Stimulated activated naive B cell treated with anti-CD40 and anti-IgM and Interleukin-4, amounts not matched to agents 10 μg/mL and 1 μg/mL and 100 μg/mL, for 72 hours (primary cell): ENCODE measurements around the gene LRRC73.
"Not testable (repeated sequence)": the region's sequence is repeated elsewhere in the genome, so short reads cannot be mapped to it uniquely, and the experiment has no call there.

ENCODE experiments used
- ATAC-seq, 2 donors: fragments of 150-1000 bp; cut with Tn5 transposase; replicated peaks; 2 replicates each; pipeline ENCODE4 v1.10.0; 2021; ENCODE audit warnings: moderate library complexity in 1 of 2
- DNase-seq: peaks from one replicate; pipeline ENCODE4 v3.0.0; 2021
- H3K27ac Mint-ChIP-seq: one replicate; pipeline ENCODE4 v1.8.0; 2022; ENCODE audit warnings: mild to moderate bottlenecking, mixed read lengths
- H3K27me3 Mint-ChIP-seq, 2 donors: one replicate each; pipeline ENCODE4 v1.8.0; 2022; ENCODE audit warnings: mixed read lengths in 2 of 2
- H3K36me3 Mint-ChIP-seq, 2 donors: one replicate each; pipeline ENCODE4 v1.8.0; 2022; ENCODE audit warnings: mixed read lengths in 2 of 2, mild to moderate bottlenecking in 1 of 2
- H3K4me1 Mint-ChIP-seq, 2 donors: one replicate each; pipeline ENCODE4 v1.8.0; 2022; ENCODE audit warnings: mixed read lengths in 2 of 2, mild to moderate bottlenecking in 1 of 2
- H3K4me3 Mint-ChIP-seq, 2 donors: one replicate each; pipeline ENCODE4 v1.8.0; 2022; ENCODE audit warnings: mild to moderate bottlenecking in 2 of 2, mixed read lengths in 2 of 2, moderate library complexity in 1 of 2
- H3K9me3 Mint-ChIP-seq, 2 donors: one replicate each; pipeline ENCODE4 v1.8.0; 2022; ENCODE audit warnings: mixed read lengths in 2 of 2, mild to moderate bottlenecking in 1 of 2

The LRRC73 gene

GRCh38 chr6:43469947-43470346 lies 40.2 kb downstream of the LRRC73 start:
- peak in 1 of 2 donors; percentile 50 for ATAC-seq
- H3K4me1 Mint-ChIP-seq: no peaks in the 10 kb centered on the region
- DNase-seq: no peak
- no peaks in the 10 kb centered on the region for H3K9me3 Mint-ChIP-seq
- H3K27me3 Mint-ChIP-seq: peaks cover 26 to 36% of the 10 kb centered on the region in 2 donors
- H3K27ac Mint-ChIP-seq: no peak overlapping the region
- no peaks in the 10 kb centered on the region for H3K36me3 Mint-ChIP-seq
- H3K4me3 Mint-ChIP-seq: no peak overlapping the region

- ATAC-seq: no peak
- H3K4me1 Mint-ChIP-seq: no peaks in the 10 kb centered on the region
- no peak overlapping the region for H3K4me3 Mint-ChIP-seq
- no peak overlapping the region for H3K27ac Mint-ChIP-seq
- H3K9me3 Mint-ChIP-seq: no peaks in the 10 kb centered on the region
- no peak for DNase-seq
- H3K36me3 Mint-ChIP-seq: no peaks in the 10 kb centered on the region
- H3K27me3 Mint-ChIP-seq: peaks cover 26 to 41% of the 10 kb centered on the region in 2 donors
Measured at GRCh38 chr6:43468748-43469681, 41.1 kb downstream of the LRRC73 start.

GRCh38 chr6:43468240-43468639 lies 41.9 kb downstream of the LRRC73 start:
- H3K27me3 Mint-ChIP-seq: peaks cover 27 to 45% of the 10 kb centered on the region in 2 donors
- H3K4me1 Mint-ChIP-seq: no peaks in the 10 kb centered on the region
- DNase-seq: no peak
- H3K9me3 Mint-ChIP-seq: no peaks in the 10 kb centered on the region
- ATAC-seq: no peak
- no peaks in the 10 kb centered on the region for H3K36me3 Mint-ChIP-seq
- H3K4me3 Mint-ChIP-seq: no peak overlapping the region
- no peak overlapping the region for H3K27ac Mint-ChIP-seq

GRCh38 chr6:43467752-43468151 lies 42.4 kb downstream of the LRRC73 start:
- ATAC-seq: no peak
- no peaks in the 10 kb centered on the region for H3K4me1 Mint-ChIP-seq
- H3K4me3 Mint-ChIP-seq: no peak overlapping the region
- no peak for DNase-seq
- no peaks in the 10 kb centered on the region for H3K9me3 Mint-ChIP-seq
- peaks cover 31 to 50% of the 10 kb centered on the region in 2 donors for H3K27me3 Mint-ChIP-seq
- no peak overlapping the region for H3K27ac Mint-ChIP-seq
- H3K36me3 Mint-ChIP-seq: no peaks in the 10 kb centered on the region

- ATAC-seq, H3K36me3 Mint-ChIP-seq, DNase-seq, H3K4me3 Mint-ChIP-seq, H3K27ac Mint-ChIP-seq, H3K4me1 Mint-ChIP-seq, H3K9me3 Mint-ChIP-seq: not testable (repeated sequence)
- peaks cover 36 to 55% of the 10 kb centered on the region in 2 donors for H3K27me3 Mint-ChIP-seq
Measured at GRCh38 chr6:43467265-43467664, 42.9 kb downstream of the LRRC73 start.

GRCh38 chr6:43465948-43466347 lies 44.2 kb downstream of the LRRC73 start:
- H3K4me3 Mint-ChIP-seq: no peak overlapping the region
- no peaks in the 10 kb centered on the region for H3K4me1 Mint-ChIP-seq
- H3K27me3 Mint-ChIP-seq: peaks cover 37 to 57% of the 10 kb centered on the region in 2 donors
- H3K9me3 Mint-ChIP-seq: no peaks in the 10 kb centered on the region
- ATAC-seq: peak; percentile 52 to 74
- DNase-seq: no peak
- no peak overlapping the region for H3K27ac Mint-ChIP-seq
- no peaks in the 10 kb centered on the region for H3K36me3 Mint-ChIP-seq

- Mint-ChIP-seq H3K27ac (no peak overlapping the region), H3K4me1 (no peaks in the 10 kb centered on the region), H3K27me3 (peaks cover 31 to 44% of the 10 kb centered on the region in 2 donors), H3K36me3 (no peaks in the 10 kb centered on the region), H3K9me3 (no peaks in the 10 kb centered on the region), H3K4me3 (no peak overlapping the region)
- no peak for ATAC-seq
- no peak for DNase-seq
Measured at GRCh38 chr6:43464337-43464736, 45.8 kb downstream of the LRRC73 start.

GRCh38 chr6:43461936-43462335 lies 48.2 kb downstream of the LRRC73 start:
- Mint-ChIP-seq H3K4me1 (peaks cover 0 to 1% of the 10 kb centered on the region in 2 donors), H3K27me3 (peaks cover 18 to 29% of the 10 kb centered on the region in 2 donors), H3K9me3 (no peaks in the 10 kb centered on the region), H3K27ac (no peak overlapping the region), H3K4me3 (no peak overlapping the region), H3K36me3 (no peaks in the 10 kb centered on the region)
- ATAC-seq: no peak
- DNase-seq: no peak

- Mint-ChIP-seq H3K4me3 (no peak overlapping the region), H3K27me3 (peaks cover 22 to 33% of the 10 kb centered on the region in 2 donors), H3K27ac (no peak overlapping the region), H3K36me3 (peaks cover 0 to 4% of the 10 kb centered on the region in 2 donors), H3K9me3 (peaks cover 0 to 2% of the 10 kb centered on the region in 2 donors), H3K4me1 (peaks cover 7 to 18% of the 10 kb centered on the region in 2 donors)
- ATAC-seq: no peak
- DNase-seq: no peak
Measured at GRCh38 chr6:43460032-43460431, 50.1 kb downstream of the LRRC73 start.

- Mint-ChIP-seq H3K27me3 (peaks cover 22 to 33% of the 10 kb centered on the region in 2 donors), H3K9me3 (peaks cover 0 to 2% of the 10 kb centered on the region in 2 donors), H3K4me1 (peaks cover 10 to 23% of the 10 kb centered on the region in 2 donors), H3K27ac (no peak overlapping the region), H3K4me3 (no peak overlapping the region), H3K36me3 (peaks cover under 1 to 4% of the 10 kb centered on the region in 2 donors)
- DNase-seq (no peak), ATAC-seq (no peak)
Measured at GRCh38 chr6:43459535-43459934, 50.6 kb downstream of the LRRC73 start.

- H3K27ac Mint-ChIP-seq, H3K9me3 Mint-ChIP-seq, H3K4me3 Mint-ChIP-seq, ATAC-seq, H3K36me3 Mint-ChIP-seq, DNase-seq: not testable (repeated sequence)
- H3K4me1 Mint-ChIP-seq: peaks cover 14 to 28% of the 10 kb centered on the region in 2 donors
- peaks cover 20 to 24% of the 10 kb centered on the region in 2 donors for H3K27me3 Mint-ChIP-seq
Measured at GRCh38 chr6:43458154-43458553, 52.0 kb downstream of the LRRC73 start.

- H3K9me3 Mint-ChIP-seq: peaks cover 0 to 2% of the 10 kb centered on the region in 2 donors
- H3K4me1 Mint-ChIP-seq: peaks cover 14 to 28% of the 10 kb centered on the region in 2 donors
- DNase-seq (no peak), ATAC-seq (no peak)
- no peak overlapping the region for H3K27ac Mint-ChIP-seq
- no peak overlapping the region for H3K4me3 Mint-ChIP-seq
- H3K36me3 Mint-ChIP-seq: peaks cover 12 to 13% of the 10 kb centered on the region in 2 donors
- H3K27me3 Mint-ChIP-seq: peaks cover 16 to 19% of the 10 kb centered on the region in 2 donors
Measured at GRCh38 chr6:43457643-43458042, 52.5 kb downstream of the LRRC73 start.
